K562 (cell line): ENCODE results near the gene NUP214. TPM values are rescaled to one million over a fixed set of nuclear protein-coding genes. Genes with fewer than 3 reads are reported as not detected.

Source experiments
- ATAC-seq: fragments of 200-7000 bp; cut with Tn5 transposase; 3 replicates; pipeline ENCODE4 v1.9.1; 2020; ENCODE audit warnings: moderate library complexity
- BruUV-seq: library from RNA; stranded (reverse); fragments of 400-500 nt; replicated peaks from 2 replicates; lab custom pipeline; 2021; lab: Mats Ljungman, UMichigan
- CTCF ChIA-PET: fragments of 300-600 bp; formaldehyde crosslinking; extraction: SDS; loops from one replicate; lab custom pipeline; 2021; ENCODE audit warnings: low intra/inter-chr PET ratio; lab: Yijun Ruan, JAX
- POLR2A ChIA-PET: fragments of 300-600, 350-650 bp; sonication (Branson Sonifier 250); formaldehyde crosslinking; extraction: SDS; loops from one replicate; lab custom pipeline; 2021; ENCODE audit warnings: antibody characterized with exemption, inconsistent platforms; lab: Yijun Ruan, JAX
- DNase-seq, 4 experiments: peaks; one replicate each; pipeline versions ENCODE4 v3.0.0 to v3.0.0-alpha.2; 2011 to 2018; ENCODE audit warnings: low spot score in 3 of 4, mixed read lengths in 3 of 4; ENCODE audit errors: extremely low read depth in 1 of 4
- FAIRE-seq: peaks from 2 replicates; lab custom pipeline; 2011; peaks lifted over from hg19 to GRCh38; lab: Jason Lieb, UNC
- H2AFZ ChIP-seq: 2 replicates; pipeline ENCODE4 v1.6.0; 2011; ENCODE audit warnings: low read depth, low read length, control low read depth, inconsistent platforms
- H3K27ac ChIP-seq: fragments of 200-600 bp; 3 replicates; pipeline ENCODE4 v1.8.0; 2011; ENCODE audit warnings: low read depth, mild to moderate bottlenecking, control low read depth, inconsistent platforms, low read length, moderate library complexity, mixed read lengths; ENCODE audit errors: extremely low read depth
- H3K27me3 ChIP-seq, 2 experiments: fragments of 300-600 bp in 1 of 2; 2 replicates in 1 of 2; 3 replicates in 1 of 2; pipeline versions ENCODE4 v1.6.0 to v1.8.0; 2011; ENCODE audit warnings: inconsistent platforms in 2 of 2, low read length in 2 of 2, mild to moderate bottlenecking in 1 of 2, mixed read lengths in 1 of 2, moderate library complexity in 1 of 2; ENCODE audit not compliant: control insufficient read depth in 2 of 2, insufficient read depth in 2 of 2
- H3K36me3 ChIP-seq: fragments of 300-600 bp; 3 replicates; pipeline ENCODE4 v1.8.0; 2011; ENCODE audit warnings: mild to moderate bottlenecking, low read length, inconsistent platforms; ENCODE audit not compliant: control insufficient read depth, insufficient read depth
- H3K4me1 ChIP-seq, 2 experiments: fragments of 200-600 bp in 1 of 2; replicated peaks in 1 of 2; 2 replicates in 1 of 2; 3 replicates in 1 of 2; pipeline versions ENCODE4 v1.5.1 to v1.8.0; 2011; ENCODE audit warnings: inconsistent platforms in 2 of 2, low read length in 2 of 2, mild to moderate bottlenecking in 1 of 2, mixed read lengths in 1 of 2, moderate library complexity in 1 of 2; ENCODE audit not compliant: control insufficient read depth in 2 of 2, insufficient read depth in 2 of 2
- H3K4me2 ChIP-seq: 2 replicates; pipeline ENCODE4 v1.6.1; 2011; ENCODE audit warnings: low read length, control low read depth, inconsistent platforms, mixed read lengths; ENCODE audit not compliant: insufficient read depth
- H3K4me3 ChIP-seq: fragments of 200-600 bp; sonication (generic), shearing (Covaris generic); 2 replicates; pipeline ENCODE4 v1.5.1; 2016; ENCODE audit warnings: control low read depth, inconsistent platforms
- H3K79me2 ChIP-seq: fragments of 200-600 bp; 3 replicates; pipeline ENCODE4 v1.8.0; 2011; ENCODE audit warnings: low read length, inconsistent platforms; ENCODE audit not compliant: control insufficient read depth, insufficient read depth
- H3K9ac ChIP-seq, 2 experiments: 2 replicates each; pipeline versions ENCODE4 v1.6.0 to v1.6.1; 2011; ENCODE audit warnings: low read depth in 2 of 2, low read length in 2 of 2, control low read depth in 1 of 2, inconsistent platforms in 1 of 2, mild to moderate bottlenecking in 1 of 2, mixed read lengths in 1 of 2; ENCODE audit not compliant: insufficient read depth in 1 of 2
- H3K9me1 ChIP-seq: one replicate; pipeline ENCODE4 v1.6.0; 2011; ENCODE audit warnings: inconsistent platforms, mild to moderate bottlenecking, low read length, moderate library complexity; ENCODE audit not compliant: control insufficient read depth, insufficient read depth
- H3K9me3 ChIP-seq: replicated peaks from 2 replicates; pipeline ENCODE4 v1.5.1; 2011; ENCODE audit warnings: low read depth, low read length, inconsistent platforms; ENCODE audit not compliant: control insufficient read depth, insufficient read depth
- H4K20me1 ChIP-seq: replicated peaks from 2 replicates; pipeline ENCODE4 v1.6.1; 2011; ENCODE audit warnings: low read length, inconsistent platforms, mixed read lengths; ENCODE audit not compliant: control insufficient read depth, insufficient read depth
- ARHGAP35 ChIP-seq: fragments of 450-650 bp; IDR thresholded peaks from 2 replicates; pipeline ENCODE4 v1.6.1; 2018; ENCODE audit not compliant: partially characterized antibody
- CBFA2T3 ChIP-seq: fragments of 450-650 bp; IDR thresholded peaks from 2 replicates; pipeline ENCODE4 v1.6.1; 2017
- DMBX1 ChIP-seq: fragments of 250-450 bp; sonication (Bioruptor Pico); IDR thresholded peaks from 2 replicates; pipeline ENCODE4 v1.8.0; 2022; ENCODE audit warnings: inconsistent platforms, mild to moderate bottlenecking, moderate library complexity, borderline replicate concordance
- ID3 ChIP-seq, 2 experiments: fragments of 250-450 bp in 1 of 2; fragments of 450-650 bp in 1 of 2; sonication (Bioruptor Pico) in 1 of 2; IDR thresholded peaks; 2 replicates each; pipeline versions ENCODE4 v1.6.1 to v1.8.0; 2016 to 2021; ENCODE audit warnings: mild to moderate bottlenecking in 2 of 2, moderate library complexity in 2 of 2, missing compliant biosample characterization in 1 of 2, missing genetic modification characterization in 1 of 2
- PRPF4 ChIP-seq: fragments of 200-400 bp; formaldehyde crosslinking; IDR thresholded peaks from one replicate; pipeline ENCODE4 v1.6.1; 2017; ENCODE audit warnings: low read length, low read depth, mild to moderate bottlenecking; ENCODE audit not compliant: insufficient read depth, poor library complexity, severe bottlenecking
- SMARCC2 ChIP-seq: fragments of 450-650 bp; IDR thresholded peaks from 2 replicates; pipeline ENCODE4 v1.6.1; 2017; ENCODE audit warnings: antibody characterized with exemption, moderate library complexity, mild to moderate bottlenecking, low read depth
- SRSF7 ChIP-seq: fragments of 200-400 bp; formaldehyde crosslinking; optimal IDR thresholded peaks from 2 replicates; pipeline ENCODE3; 2017; ENCODE audit warnings: mild to moderate bottlenecking, low read depth, low read length
- TCF7L2 ChIP-seq: fragments of 150-350 bp; IDR thresholded peaks from 2 replicates; pipeline ENCODE4 v1.6.1; 2016; ENCODE audit warnings: low read depth, mild to moderate bottlenecking, low read length, moderate library complexity
- TRIM25 ChIP-seq: fragments of 450-650 bp; IDR thresholded peaks from 2 replicates; pipeline ENCODE4 v1.7.0; 2016; ENCODE audit warnings: borderline replicate concordance
- ZNF707 ChIP-seq: fragments of 250-450 bp; sonication (Bioruptor Pico); conservative IDR thresholded peaks from 2 replicates; pipeline ENCODE4 v1.8.0; 2022; ENCODE audit warnings: inconsistent platforms, mild to moderate bottlenecking, moderate library complexity
- WGBS: fragments of 100-300 bp; shearing (Covaris generic); methylation state at CpG from one replicate; pipeline ENCODE4 v1.1.6; 2016; ENCODE audit warnings: low coverage, mixed read lengths; ENCODE audit not compliant: insufficient coverage; ENCODE audit errors: missing lambda C conversion rate; 5-methylcytosine and 5-hydroxymethylcytosine counted together
- in situ Hi-C: fragments of 300-500 bp; cut with MboI; formaldehyde crosslinking; loops from 4 replicates; pipeline ENCODE4 v1.15.0; 2018; ENCODE audit warnings: inconsistent platforms, mixed read lengths
- intact Hi-C: fragments of 100-400 bp; cut with micrococcal nuclease; formaldehyde crosslinking; loops from 2 replicates; pipeline ENCODE4 v1.14.2; 2022
- polyA plus RNA-seq, 8 experiments: library from polyadenylated mRNA; depleted of rRNA in 4 of 8; stranded (reverse) in 5 of 8; unstranded in 3 of 8; fragments of >200 nt; fragmentation: Nextera tagmentation in 2 of 8; fragmentation: Illumina TruSeq in 1 of 8; extraction: Ambion mirVana in 2 of 8; extraction: Trizol in 1 of 8; gene quantifications; 2 replicates each; pipeline versions ENCODE4 v1.2.1 to v1.2.3, GENCODE V29; 2011 to 2014; ENCODE audit warnings: inconsistent platforms in 1 of 8, missing spikeins in 1 of 8
- total RNA-seq, 7 experiments: library from RNA; depleted of rRNA in 6 of 7; stranded (reverse); fragments of >200 nt in 6 of 7; fragmentation: Illumina TruSeq in 2 of 7; extraction: Trizol in 2 of 7; gene quantifications; 2 replicates each; pipeline versions ENCODE4 v1.2.1 to v1.2.3, GENCODE V29; 2011 to 2021; ENCODE audit warnings: low replicate concordance in 1 of 7
- TF ChIP-seq, protein P1 (sequence below), 2 experiments: fragments of 450-650 bp; IDR thresholded peaks; 2 replicates each; pipeline ENCODE4 v1.6.1; 2018; ENCODE audit warnings: mild to moderate bottlenecking in 2 of 2, low read depth in 1 of 2; ENCODE audit not compliant: partially characterized antibody in 2 of 2

The NUP214 gene
- total and polyA plus RNA-seq, 9 of the 15 experiments (the other 6 are each of a cell fraction or from before 2014, with no cell fraction given) = 56.9 to 332 (median 97.1) TPM

- no peak for TF ChIP-seq ZNF707
- no peak for TF ChIP-seq SRSF7
Measured at GRCh38 chr9:131203431-131204218, 78.2 kb downstream of the NUP214 start (continued).

DNA sequence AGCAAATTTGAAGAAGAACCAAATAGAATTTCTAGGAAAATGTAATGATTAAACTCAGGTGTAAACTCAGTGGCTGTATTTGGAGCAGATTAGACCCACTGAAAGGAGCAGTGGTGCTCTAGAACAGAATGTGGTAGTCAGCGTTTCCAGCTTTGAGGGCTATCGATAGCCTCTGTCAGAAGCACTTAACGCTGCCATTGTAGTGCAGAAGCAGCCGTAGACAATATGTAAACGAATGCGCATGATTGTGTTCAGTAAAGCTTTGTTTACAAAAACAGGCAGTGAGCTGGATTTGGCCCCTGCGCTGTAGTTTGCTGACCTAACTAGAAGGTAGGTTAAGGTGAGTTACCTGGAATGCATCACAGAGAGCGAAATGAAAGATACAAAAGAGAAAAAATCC is 78.9 kb downstream of the NUP214 start:
- ATAC-seq = no peak
- no peaks in the 10 kb centered on the region for H3K79me2 ChIP-seq
- H3K9ac ChIP-seq = no peak overlapping the region
- H3K4me1 ChIP-seq = no peaks in the 10 kb centered on the region
- POLR2A ChIA-PET = interaction anchor here (1.2 to 8.5 kb wide), 3 partner anchors 14 to 52 kb away, joined by 3 to 96 read pairs (median 9); no protein-coding TSS in a partner anchor
- in situ Hi-C loops (no loop called here), intact Hi-C loops (loop anchor here (1.0 kb wide), 1 partner anchor 147 kb away; no protein-coding TSS in a partner anchor)
- H4K20me1 ChIP-seq = no peaks in the 10 kb centered on the region
- 95% methylated on average over 8 of the region's 8 CpGs for WGBS
- peaks cover 87% of the 10 kb centered on the region for H3K36me3 ChIP-seq
- DNase-seq = no peak
- H3K27me3 ChIP-seq = no peaks in the 10 kb centered on the region
- H3K4me3 ChIP-seq = no peak overlapping the region
- no peaks in the 10 kb centered on the region for H3K9me1 ChIP-seq
- no peak overlapping the region for H2AFZ ChIP-seq
- no TSS peak for BruUV-seq
- no peak for FAIRE-seq
- H3K27ac ChIP-seq = no peak overlapping the region
- H3K9me3 ChIP-seq = no peaks in the 10 kb centered on the region
- H3K4me2 ChIP-seq = no peak overlapping the region
- CTCF ChIA-PET = interaction anchor here (1.1 kb wide), 1 partner anchor 147 kb away, joined by 3 read pairs; no protein-coding TSS in a partner anchor
- TF ChIP-seq CBFA2T3 (no peak), ID3 (CRISPR knock-in tag; IDR thresholded peaks at IDR 0.05) (no peak), ID3 (tag; IDR thresholded peaks at IDR 0.05) (no peak), ARHGAP35 (no peak), SMARCC2 (no peak), TRIM25 (no peak), PRPF4 (no peak), DMBX1 (CRISPR knock-in tag) (no peak), TCF7L2 (no peak)
- TF ChIP-seq, protein P1, sequence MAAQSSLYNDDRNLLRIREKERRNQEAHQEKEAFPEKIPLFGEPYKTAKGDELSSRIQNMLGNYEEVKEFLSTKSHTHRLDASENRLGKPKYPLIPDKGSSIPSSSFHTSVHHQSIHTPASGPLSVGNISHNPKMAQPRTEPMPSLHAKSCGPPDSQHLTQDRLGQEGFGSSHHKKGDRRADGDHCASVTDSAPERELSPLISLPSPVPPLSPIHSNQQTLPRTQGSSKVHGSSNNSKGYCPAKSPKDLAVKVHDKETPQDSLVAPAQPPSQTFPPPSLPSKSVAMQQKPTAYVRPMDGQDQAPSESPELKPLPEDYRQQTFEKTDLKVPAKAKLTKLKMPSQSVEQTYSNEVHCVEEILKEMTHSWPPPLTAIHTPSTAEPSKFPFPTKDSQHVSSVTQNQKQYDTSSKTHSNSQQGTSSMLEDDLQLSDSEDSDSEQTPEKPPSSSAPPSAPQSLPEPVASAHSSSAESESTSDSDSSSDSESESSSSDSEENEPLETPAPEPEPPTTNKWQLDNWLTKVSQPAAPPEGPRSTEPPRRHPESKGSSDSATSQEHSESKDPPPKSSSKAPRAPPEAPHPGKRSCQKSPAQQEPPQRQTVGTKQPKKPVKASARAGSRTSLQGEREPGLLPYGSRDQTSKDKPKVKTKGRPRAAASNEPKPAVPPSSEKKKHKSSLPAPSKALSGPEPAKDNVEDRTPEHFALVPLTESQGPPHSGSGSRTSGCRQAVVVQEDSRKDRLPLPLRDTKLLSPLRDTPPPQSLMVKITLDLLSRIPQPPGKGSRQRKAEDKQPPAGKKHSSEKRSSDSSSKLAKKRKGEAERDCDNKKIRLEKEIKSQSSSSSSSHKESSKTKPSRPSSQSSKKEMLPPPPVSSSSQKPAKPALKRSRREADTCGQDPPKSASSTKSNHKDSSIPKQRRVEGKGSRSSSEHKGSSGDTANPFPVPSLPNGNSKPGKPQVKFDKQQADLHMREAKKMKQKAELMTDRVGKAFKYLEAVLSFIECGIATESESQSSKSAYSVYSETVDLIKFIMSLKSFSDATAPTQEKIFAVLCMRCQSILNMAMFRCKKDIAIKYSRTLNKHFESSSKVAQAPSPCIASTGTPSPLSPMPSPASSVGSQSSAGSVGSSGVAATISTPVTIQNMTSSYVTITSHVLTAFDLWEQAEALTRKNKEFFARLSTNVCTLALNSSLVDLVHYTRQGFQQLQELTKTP (IDR thresholded peaks at IDR 0.05; ENCODE audit: low read depth in 1 of 2, partially characterized antibody in 2 of 2) = no peak
